GM19193 (cell line): Measurements from ENCODE around the gene KRT33B.
"Not testable (repeated sequence)": the region's sequence is repeated elsewhere in the genome, so short reads cannot be mapped to it uniquely, and the experiment has no call there.

Experiments
- POLR2A ChIP-seq: IDR thresholded peaks from 4 replicates; pipeline ENCODE4 v1.6.1; 2011; ENCODE audit not compliant: insufficient read depth, insufficient read length; ENCODE audit errors: extremely low read depth

The KRT33B gene

GRCh38 chr17:41402161-41402560 lies 32.5 kb upstream of the KRT33B start:
- TF ChIP-seq POLR2A: no peak

- TF ChIP-seq POLR2A: no peak
Measured at GRCh38 chr17:41396996-41397660, 27.5 kb upstream of the KRT33B start, which contains the start of gene KRT31. TSS of gene KRT31 (minus strand) at chr17:41397608. CDS start at chr17:41397539, 69 bp downstream.

- no peak for TF ChIP-seq POLR2A
Measured at GRCh38 chr17:41396340-41396739, 26.7 kb upstream of the KRT33B start.

GRCh38 chr17:41395611-41396010 lies 26.0 kb upstream of the KRT33B start:
- no peak for TF ChIP-seq POLR2A

GRCh38 chr17:41394254-41394996 lies 24.8 kb upstream of the KRT33B start:
- no peak for TF ChIP-seq POLR2A

GRCh38 chr17:41393826-41394225 lies 24.2 kb upstream of the KRT33B start:
- TF ChIP-seq POLR2A: no peak

- no peak for TF ChIP-seq POLR2A
Measured at GRCh38 chr17:41393294-41393693, 23.7 kb upstream of the KRT33B start.

GRCh38 chr17:41392278-41392677 lies 22.7 kb upstream of the KRT33B start:
- TF ChIP-seq POLR2A: no peak

GRCh38 chr17:41391535-41391934 lies 21.9 kb upstream of the KRT33B start:
- TF ChIP-seq POLR2A: no peak

GRCh38 chr17:41390411-41390938 lies 20.9 kb upstream of the KRT33B start:
- TF ChIP-seq POLR2A: no peak

GRCh38 chr17:41387670-41388069 lies 18.1 kb upstream of the KRT33B start:
- TF ChIP-seq POLR2A: no peak

- no peak for TF ChIP-seq POLR2A
Measured at GRCh38 chr17:41386227-41386626, 16.6 kb upstream of the KRT33B start.

GRCh38 chr17:41383690-41384089 lies 14.1 kb upstream of the KRT33B start:
- TF ChIP-seq POLR2A: no peak

GRCh38 chr17:41382394-41382793 lies 12.8 kb upstream of the KRT33B start:
- TF ChIP-seq POLR2A: no peak

GRCh38 chr17:41381943-41382342 lies 12.3 kb upstream of the KRT33B start, which contains the start of gene KRT34:
TSS of gene KRT34 (minus strand) at chr17:41382306. CDS start at chr17:41382246, 60 bp downstream.
- not testable (repeated sequence) for TF ChIP-seq POLR2A

- TF ChIP-seq POLR2A: no peak
Measured at GRCh38 chr17:41377546-41377945, 7.9 kb upstream of the KRT33B start.
